ENCODE results near the gene HCFC1. TPM values are rescaled to one million over a fixed set of nuclear protein-coding genes. Genes with fewer than 3 reads are reported as not detected.

Gene HCFC1
- 76.0 and 77.7 TPM in 2 replicates for total RNA-seq (2022)
- percentile 76 among the genes with signal in this experiment for Bru-seq, nascent RNA
- BruChase-seq, experiment 1, labeled RNA remaining after a 6-hour chase, result percentile 97 among the genes with signal in this experiment
- percentile 94 among the genes with signal in this experiment for BruChase-seq, experiment 2, labeled RNA remaining after a 2-hour chase
- long read RNA-seq, partial matches to known transcripts, result 27 of 41 reads
- long read RNA-seq, other reads (novel, unspliced or antisense), result 13 of 41 reads

GRCh38 chrX:153971450-153972367, at the start of gene HCFC1:
Gene HCFC1 (minus strand): TSS chrX:153971818. CDS start chrX:153970840, 978 bp downstream.
- peak; percentile 87 for DNase-seq
- Mint-ChIP-seq H3K9me3 (ENCODE audit: low read depth, unreplicated experiment) (no peaks in the 10 kb centered on the region), H3K27ac (ENCODE audit: unreplicated experiment) (peak within 1 kb of the TSS; percentile 98), H3K4me3 (ENCODE audit: low read depth, unreplicated experiment) (peak within 1 kb of the TSS; percentile 89), H3K36me3 (ENCODE audit: insufficient read depth, unreplicated experiment) (peaks cover 64% of the 10 kb centered on the region), H3K4me1 (ENCODE audit: low read depth, unreplicated experiment) (peaks cover 27% of the 10 kb centered on the region), H3K27me3 (ENCODE audit: unreplicated experiment) (no peaks in the 10 kb centered on the region)
- intact Hi-C loops (cut with micrococcal nuclease; ENCODE audit: unreplicated experiment), result no loop called here
- CTCF ChIA-PET, result no interaction called here
- TSS peak; percentile 75 for BruUV-seq (replicated peaks)
- no peak for TF ChIP-seq CTCF (IDR thresholded peaks at IDR 0.05; ENCODE audit: unreplicated experiment)

- Mint-ChIP-seq H3K27ac (ENCODE audit: unreplicated experiment) (no peak overlapping the region), H3K27me3 (ENCODE audit: unreplicated experiment) (no peaks in the 10 kb centered on the region), H3K4me3 (ENCODE audit: low read depth, unreplicated experiment) (no peak overlapping the region), H3K9me3 (ENCODE audit: low read depth, unreplicated experiment) (no peaks in the 10 kb centered on the region), H3K36me3 (ENCODE audit: insufficient read depth, unreplicated experiment) (peaks cover 42% of the 10 kb centered on the region), H3K4me1 (ENCODE audit: low read depth, unreplicated experiment) (no peaks in the 10 kb centered on the region)
- CTCF ChIA-PET, result no interaction called here
- intact Hi-C loops (cut with micrococcal nuclease; ENCODE audit: unreplicated experiment), result no loop called here
- no TSS peak for BruUV-seq (replicated peaks)
- TF ChIP-seq CTCF (IDR thresholded peaks at IDR 0.05; ENCODE audit: unreplicated experiment), result no peak
- DNase-seq, result no peak
These were observed 49.6 kb upstream of the HCFC1 start for GRCh38 chrX:154021131-154021611.

DNA sequence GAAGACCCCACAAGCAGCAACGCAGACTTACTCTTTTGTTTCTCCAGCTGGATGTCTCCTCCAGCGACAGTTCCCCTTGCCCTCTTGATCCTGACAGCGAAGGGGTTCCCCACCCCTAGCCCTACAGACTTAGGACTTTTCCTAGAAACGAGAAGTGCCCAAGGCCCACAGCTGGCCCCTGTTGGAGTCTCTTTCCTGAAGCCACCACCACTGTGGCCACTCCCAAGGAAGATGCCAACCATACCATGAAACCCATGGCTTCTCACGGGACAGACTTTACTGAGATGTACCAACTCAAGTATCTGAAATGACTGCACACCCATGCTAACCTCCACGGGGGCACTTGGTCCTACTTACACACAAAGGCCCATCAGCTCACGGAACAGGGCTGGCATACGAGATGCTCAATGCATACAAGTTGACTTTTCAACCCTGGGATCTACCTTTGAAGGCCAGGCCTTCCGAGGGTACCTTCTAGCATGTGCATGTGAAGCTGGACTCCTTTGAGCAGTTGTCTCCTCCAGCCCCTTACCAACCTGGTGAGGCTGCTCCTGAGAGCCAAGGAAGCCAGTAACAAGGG, 49.0 kb upstream of the HCFC1 start:
- no peak for TF ChIP-seq CTCF (IDR thresholded peaks at IDR 0.05; ENCODE audit: unreplicated experiment)
- Mint-ChIP-seq H3K9me3 (ENCODE audit: low read depth, unreplicated experiment) (no peaks in the 10 kb centered on the region), H3K36me3 (ENCODE audit: insufficient read depth, unreplicated experiment) (peaks cover 42% of the 10 kb centered on the region), H3K27me3 (ENCODE audit: unreplicated experiment) (no peaks in the 10 kb centered on the region), H3K4me1 (ENCODE audit: low read depth, unreplicated experiment) (no peaks in the 10 kb centered on the region), H3K27ac (ENCODE audit: unreplicated experiment) (peak overlapping the region; percentile 96), H3K4me3 (ENCODE audit: low read depth, unreplicated experiment) (peak overlapping the region; percentile 84)
- no TSS peak for BruUV-seq (replicated peaks)
- CTCF ChIA-PET, result no interaction called here
- DNase-seq, result no peak
- intact Hi-C loops (cut with micrococcal nuclease; ENCODE audit: unreplicated experiment), result no loop called here

GRCh38 chrX:154019633-154020528, 48.3 kb upstream of the HCFC1 start, which contains the start of gene IRAK1:
Gene IRAK1 (minus strand): TSS chrX:154019902. CDS start chrX:154019812, 90 bp downstream.
- peak within 1 kb of the TSS; percentile 96 for H3K27ac Mint-ChIP-seq (ENCODE audit: unreplicated experiment)
- peaks cover 47% of the 10 kb centered on the region for H3K36me3 Mint-ChIP-seq (ENCODE audit: insufficient read depth, unreplicated experiment)
- DNase-seq, result peak; percentile 76
- no peaks in the 10 kb centered on the region for H3K4me1 Mint-ChIP-seq (ENCODE audit: low read depth, unreplicated experiment)
- TSS peak; percentile 87 for BruUV-seq (replicated peaks)
- H3K27me3 Mint-ChIP-seq (ENCODE audit: unreplicated experiment), result no peaks in the 10 kb centered on the region
- H3K4me3 Mint-ChIP-seq (ENCODE audit: low read depth, unreplicated experiment), result peak within 1 kb of the TSS; percentile 84
- H3K9me3 Mint-ChIP-seq (ENCODE audit: low read depth, unreplicated experiment), result no peaks in the 10 kb centered on the region
- CTCF ChIA-PET, result no interaction called here
- intact Hi-C loops (cut with micrococcal nuclease; ENCODE audit: unreplicated experiment), result no loop called here
- no peak for TF ChIP-seq CTCF (IDR thresholded peaks at IDR 0.05; ENCODE audit: unreplicated experiment)
